HG03159 (cell line): ENCODE data around the gene ZNF853.
"Not testable (repeated sequence)": the region's sequence is repeated elsewhere in the genome, so short reads cannot be mapped to it uniquely, and the experiment has no call there.

Experiments
- ATAC-seq: cut with Tn5 transposase; IDR thresholded peaks from one replicate; pipeline ENCODE4 v1.9.1; 2021; ENCODE audit warnings: mild to moderate bottlenecking, moderate library complexity; ENCODE audit not compliant: unreplicated experiment

ZNF853 gene

DNA sequence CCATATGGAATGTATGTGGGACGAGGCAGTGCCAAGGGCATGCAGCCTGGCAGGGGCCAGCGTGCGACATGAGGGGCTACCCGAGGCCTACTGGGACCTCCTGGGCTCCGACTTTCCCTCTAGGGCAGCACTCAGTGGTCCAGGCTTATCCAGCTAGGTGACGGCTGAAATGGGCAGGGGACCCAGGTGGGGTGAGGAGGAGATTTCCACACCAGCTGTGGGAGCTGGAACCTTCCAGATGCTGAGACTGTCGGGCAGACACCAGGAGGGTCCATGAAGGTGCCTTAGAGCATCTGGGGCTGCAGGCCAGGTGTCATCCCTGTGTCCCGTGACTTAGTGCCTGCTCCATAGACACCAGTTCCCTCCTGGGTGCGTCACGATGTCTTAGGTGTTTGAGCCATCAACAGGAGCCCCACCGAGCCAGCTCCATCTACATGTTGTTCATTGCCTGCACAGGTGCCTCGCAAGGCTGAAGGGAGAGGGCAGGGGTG lies 35.2 kb downstream of the ZNF853 start:
- ATAC-seq: no peak

DNA sequence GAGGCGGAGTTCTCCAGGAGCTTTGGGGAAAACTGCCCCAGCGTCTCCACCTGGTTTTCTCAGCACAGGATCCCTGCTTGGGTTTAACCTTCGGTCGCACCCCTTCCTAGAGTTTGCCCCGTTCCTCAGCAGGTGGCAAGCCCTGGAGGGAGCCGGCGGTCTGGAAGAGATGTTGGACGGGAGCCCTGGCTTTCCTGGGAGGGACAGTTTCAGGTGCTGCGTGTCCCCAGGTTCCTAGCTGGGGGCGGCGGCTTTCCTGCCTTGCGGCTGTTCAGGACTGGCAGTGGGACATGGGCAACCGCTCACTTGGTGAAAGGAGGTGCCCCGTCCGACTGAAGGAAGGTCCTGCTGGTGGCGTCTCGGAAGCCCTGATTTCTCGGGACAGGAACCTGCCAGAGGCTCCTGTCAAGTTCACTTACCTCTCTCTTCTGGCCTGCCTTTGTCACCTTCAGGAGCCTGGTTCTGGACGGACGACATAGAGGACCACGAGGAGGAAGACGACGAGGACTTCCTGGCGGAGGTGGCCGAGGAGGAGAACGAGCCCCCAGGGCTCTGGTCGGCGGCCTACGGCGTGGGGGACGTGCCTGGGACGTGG lies 36.5 kb downstream of the ZNF853 start:
- ATAC-seq: no peak

DNA sequence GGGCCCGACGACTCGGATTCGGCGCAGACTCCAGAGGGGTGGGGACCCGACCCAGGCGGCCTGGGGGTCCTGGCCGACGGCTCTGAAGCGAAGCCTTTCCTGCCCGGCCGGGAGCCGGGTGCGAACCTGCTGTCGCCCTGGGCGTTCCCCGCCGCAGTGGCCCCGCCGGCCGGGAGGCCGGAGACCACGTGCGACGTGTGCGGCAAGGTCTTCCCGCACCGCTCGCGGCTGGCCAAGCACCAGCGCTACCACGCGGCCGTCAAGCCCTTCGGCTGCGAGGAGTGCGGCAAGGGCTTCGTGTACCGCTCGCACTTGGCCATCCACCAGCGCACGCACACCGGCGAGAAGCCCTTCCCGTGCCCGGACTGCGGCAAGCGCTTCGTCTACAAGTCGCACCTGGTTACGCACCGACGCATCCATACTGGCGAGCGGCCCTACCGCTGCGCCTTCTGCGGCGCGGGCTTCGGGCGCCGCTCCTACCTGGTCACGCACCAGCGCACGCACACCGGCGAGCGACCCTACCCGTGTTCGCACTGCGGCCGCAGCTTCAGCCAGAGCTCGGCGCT lies 37.1 kb downstream of the ZNF853 start:
- no peak for ATAC-seq

DNA sequence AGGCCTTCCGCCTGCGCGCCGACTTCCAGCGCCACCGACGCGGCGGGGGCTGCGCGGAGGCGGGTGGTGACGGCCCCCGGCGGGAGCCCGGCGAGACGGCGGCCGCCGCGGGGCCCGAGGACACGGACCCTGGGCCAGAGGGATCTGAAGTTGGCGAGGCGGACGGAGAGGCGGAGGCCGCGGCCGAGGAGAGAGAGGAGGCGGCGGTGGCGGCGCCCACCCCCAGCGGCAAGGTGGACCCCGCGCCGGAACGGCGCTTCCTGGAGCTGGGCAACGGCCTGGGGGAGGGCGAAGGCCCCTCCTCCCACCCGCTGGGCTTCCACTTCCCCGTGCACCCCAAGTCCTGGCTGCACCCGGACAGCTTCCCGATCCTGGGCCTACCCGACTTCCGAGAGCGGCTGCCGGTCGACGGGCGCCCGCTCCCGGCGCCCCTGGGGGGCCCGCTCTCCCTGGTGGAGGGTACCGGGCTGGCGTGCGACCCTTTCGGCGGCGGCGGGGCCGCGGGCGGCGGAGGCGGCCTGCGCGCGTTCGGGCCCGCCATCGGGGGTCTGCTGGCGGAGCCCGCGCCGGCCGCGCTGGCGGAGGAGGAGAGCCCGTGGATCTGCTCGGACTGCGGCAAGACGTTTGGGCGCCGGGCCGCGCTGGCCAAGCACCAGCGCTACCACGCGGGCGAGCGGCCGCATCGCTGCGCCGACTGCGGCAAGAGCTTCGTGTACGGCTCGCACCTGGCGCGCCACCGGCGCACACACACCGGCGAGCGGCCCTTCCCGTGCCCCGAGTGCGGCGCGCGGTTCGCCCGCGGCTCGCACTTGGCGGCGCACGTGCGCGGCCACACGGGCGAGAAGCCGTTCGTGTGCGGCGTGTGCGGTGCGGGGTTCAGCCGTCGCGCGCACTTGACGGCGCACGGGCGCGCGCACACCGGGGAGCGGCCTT lies 37.9 kb downstream of the ZNF853 start:
- no peak for ATAC-seq

DNA sequence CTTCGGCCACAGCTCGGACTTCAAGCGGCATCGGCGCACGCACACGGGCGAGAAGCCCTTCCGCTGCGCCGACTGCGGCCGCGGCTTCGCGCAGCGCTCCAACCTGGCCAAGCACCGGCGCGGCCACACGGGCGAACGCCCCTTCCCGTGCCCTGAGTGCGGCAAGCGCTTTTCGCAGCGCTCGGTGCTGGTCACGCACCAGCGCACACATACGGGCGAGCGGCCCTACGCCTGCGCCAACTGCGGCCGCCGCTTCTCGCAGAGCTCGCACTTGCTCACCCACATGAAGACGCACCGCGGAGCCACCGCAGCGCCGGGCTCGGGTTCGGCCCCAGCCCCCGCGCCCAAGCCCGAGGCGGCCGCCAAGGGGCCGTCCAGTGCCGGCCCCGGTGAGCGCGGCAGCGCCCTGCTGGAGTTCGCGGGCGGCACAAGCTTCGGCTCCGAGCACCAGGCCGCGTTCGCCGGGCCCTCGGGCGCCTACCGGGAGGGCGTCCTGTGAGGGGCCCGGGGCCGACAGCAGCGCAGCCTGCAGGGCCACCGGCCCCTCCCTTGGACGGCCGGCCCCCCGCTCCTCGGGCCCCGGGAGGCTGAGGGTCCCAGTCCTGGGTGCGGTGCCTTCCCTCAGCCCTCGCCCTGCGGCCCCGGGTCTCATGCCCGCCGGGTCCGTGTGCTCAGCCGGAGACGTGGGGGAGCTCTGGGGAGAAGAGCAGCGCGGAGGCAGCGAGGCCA lies 38.9 kb downstream of the ZNF853 start:
- ATAC-seq: no peak

DNA sequence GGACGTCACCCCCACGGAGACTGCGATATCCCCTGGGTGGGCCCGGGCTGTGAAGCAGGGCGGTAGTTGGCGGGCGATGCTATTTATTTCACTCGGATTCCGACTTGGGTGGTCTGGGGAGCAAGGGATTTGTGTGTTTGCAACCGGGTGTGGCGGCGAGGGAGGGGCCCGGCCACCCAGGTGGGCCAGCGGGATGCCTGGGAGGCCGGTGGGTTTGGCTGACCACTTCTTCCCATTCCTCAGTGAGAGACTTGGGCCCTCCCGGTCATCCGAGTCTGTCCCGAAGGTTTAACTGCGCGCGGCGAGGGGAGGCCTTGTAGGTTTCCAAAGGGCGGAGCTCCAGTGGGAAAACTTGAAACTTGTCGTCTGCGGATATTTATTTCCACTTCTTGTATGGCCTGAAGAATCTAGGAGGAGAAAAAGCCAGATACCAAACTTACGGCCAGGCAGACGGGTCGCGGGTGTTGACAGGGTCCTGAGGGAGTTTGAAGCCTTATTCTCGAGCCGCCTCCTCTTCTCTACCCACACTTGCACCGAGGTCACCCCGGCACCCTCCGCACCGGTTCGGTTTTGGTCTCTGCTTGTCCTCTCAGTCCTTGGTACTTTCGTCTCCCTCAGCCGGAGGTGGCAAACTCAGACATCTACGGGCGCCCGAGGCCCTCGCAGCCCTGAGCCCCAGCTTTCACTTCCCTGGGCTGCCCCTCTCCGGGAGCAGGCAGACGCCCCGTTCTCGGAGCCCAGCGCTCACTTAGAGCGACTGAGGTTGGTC lies 39.6 kb downstream of the ZNF853 start:
- ATAC-seq: no peak

DNA sequence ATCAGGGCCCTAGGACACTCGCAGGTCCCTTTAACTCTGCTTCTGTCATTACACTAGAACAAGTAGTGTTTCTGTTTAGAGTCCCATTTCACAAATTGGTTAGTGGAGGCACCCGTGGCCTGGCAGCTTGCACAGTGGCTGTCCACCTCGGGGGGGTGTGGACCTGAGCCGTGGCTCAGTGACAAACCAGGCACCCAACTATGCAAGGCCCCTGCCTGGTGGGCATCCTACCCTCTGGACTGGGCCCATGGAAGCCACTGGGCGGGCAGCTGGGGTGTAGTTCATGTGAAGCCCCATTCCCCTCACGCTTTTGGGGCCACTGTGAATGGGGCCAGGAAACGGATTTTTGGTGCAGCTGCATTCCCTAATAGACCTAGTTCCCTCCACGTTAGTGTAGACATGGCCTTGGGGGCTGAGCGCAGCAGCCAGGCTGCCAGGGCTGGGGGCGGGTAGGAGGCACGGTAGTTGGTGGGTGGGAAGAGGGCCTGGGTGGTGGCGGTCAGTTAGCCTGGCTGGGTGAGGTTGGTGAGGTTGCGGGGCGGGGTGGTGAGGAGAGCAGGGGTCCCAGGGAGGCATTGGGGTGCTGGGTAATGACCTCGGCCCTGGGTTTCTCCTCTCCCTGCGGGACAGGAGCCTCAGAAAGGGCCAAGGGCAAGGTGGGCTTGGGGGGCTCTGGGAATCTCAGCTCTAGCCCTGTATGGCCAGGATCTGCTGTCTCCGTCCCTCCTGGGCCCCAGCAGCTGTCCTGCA lies 40.4 kb downstream of the ZNF853 start:
- no peak for ATAC-seq

DNA sequence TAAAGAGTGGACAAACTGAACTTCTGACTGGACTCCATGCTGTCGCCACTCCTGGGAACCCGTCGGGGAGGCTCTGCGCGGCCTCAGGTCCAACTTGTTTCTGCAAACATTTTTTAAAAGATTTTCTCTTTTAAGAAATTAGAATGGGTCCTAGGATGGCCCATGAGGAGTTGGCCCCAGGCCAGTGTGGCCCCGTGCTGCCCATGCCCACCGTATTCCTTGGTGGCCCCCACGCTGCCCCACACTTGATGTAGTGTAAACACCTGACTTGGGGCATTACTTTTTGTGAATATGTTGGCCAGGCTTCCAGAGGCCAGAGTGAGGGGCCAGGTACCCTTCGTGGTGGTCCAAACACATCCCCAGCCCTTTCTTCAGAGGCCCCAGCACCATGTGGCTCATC lies 41.0 kb downstream of the ZNF853 start:
- ATAC-seq: no peak

DNA sequence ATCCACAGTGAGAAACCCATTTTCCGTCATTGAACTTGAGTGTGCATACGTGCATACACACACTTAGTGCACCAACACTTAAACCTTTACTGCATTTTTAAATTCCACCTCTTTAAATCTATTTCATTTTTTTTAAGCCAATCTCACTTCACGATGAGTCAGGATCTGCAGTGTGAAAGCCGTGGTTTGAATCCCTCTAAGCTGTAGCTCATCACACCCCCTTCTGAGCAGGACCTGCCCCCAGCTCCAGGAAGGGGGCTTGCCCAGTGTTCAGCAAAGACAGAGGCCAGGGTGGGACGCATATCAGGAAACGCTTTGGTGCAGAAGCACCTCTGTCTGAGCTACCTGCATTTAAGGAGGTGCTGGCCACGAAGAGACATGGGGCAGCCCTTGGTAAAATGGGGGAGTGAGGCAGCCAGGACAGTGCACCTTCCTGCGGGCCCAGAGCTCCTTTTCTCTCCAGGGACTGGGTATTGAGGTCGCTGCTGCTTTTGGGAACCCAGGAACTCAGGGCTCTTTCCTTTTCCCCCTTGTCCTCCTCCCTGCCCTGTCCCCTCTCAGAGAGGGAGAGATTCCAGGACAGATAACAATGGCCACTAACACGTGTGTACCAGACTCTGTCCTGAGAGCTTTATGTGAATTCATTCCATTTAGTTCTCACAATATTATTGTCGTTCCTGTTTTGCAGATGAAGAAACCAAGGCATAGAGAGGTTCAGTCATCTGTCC lies 43.4 kb downstream of the ZNF853 start:
- no peak for ATAC-seq

DNA sequence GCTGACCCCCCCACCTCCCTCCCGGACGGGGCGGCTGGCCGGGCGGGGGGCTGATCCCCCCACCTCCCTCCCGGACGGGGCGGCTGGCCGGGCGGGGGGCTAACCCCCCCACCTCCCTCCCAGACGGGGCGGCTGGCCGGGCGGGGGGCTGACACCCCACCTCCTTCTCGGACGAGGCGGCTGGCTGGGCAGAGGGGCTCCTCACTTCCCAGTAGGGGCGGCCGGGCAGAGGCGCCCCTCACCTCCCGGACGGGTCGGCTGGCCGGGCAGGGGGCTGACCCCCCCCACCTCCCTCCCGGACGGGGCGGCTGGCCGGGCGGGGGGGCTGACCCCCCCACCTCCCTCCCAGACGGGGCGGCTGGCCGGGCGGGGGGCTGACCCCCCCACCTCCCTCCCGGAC lies 55.4 kb downstream of the ZNF853 start:
- not testable (repeated sequence) for ATAC-seq
